ENCODE measurements around the gene PLSCR3. TPM values are rescaled to one million over a fixed set of nuclear protein-coding genes. Genes with fewer than 3 reads are reported as not detected.

The PLSCR3 gene
- total RNA-seq, 1 donor from 2014 or later = 23.1 TPM

DNA sequence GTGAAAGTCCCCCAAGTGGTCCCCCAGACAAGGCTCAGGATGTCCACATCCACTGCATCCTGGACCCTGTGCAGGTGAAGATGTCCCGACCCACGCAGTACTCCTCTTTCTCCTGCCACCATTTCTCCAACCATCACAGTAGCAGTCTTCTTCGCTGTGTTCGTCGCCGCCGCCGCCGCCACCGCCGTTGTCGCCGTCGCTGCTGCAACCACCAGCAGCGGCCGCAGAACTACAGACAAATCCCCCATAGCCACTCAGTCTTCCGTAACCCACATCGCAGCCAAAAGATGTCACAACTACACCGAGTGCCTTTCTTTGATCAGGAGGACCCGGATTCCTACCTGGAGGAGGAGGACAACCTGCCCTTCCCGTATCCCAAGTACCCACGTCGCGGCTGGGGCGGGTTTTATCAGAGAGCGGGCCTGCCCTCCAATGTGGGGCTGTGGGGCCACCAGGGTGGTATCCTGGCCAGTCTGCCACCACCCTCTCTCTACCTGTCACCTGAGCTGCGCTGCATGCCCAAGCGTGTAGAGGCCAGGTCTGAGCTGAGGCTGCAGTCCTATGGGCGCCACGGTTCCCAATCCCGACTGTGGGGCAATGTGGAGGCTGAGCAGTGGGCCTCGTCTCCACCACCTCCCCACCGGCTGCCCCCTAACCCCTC lies 32.0 kb upstream of the PLSCR3 start:
- no peak for ATAC-seq

DNA sequence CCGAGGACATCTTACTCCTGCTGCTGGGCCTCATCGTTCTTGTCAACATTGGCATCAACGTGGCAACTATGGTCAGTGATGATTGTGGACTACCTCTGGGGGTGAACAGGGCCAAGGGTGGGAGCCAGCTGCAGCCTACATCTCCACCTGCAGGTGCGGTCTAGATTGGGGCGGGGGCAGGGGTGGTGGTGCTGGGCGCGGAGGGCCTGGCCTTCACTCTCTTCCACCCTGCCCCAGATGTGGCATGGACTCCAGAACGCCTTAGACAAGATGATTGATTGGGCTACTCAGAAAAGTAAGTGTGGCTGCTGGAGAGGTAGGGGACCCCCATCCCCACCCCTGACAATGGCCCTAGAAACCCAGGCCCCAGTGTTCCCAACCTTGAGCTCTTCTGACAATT lies 31.4 kb upstream of the PLSCR3 start:
- ATAC-seq = no peak

DNA sequence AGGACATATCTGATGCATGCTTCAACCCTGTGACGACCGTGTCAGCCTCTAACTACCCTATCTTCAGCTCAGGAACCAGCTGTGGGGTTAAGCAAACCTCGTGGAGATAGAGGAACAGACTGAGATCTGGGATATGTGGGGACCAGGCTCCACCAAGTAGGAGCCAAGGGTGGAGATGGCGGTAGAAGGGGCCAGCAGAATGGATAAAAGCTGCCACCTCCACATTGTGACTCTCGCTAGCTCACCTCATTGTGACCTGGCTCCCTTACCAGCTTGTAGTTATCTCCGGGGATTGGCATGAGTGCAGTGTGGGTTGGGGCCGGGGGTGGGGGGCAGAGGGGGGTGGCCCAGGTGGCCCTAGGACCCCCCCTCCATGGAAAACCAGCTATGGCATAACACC lies 31.0 kb upstream of the PLSCR3 start, which contains the start of gene SPEM2:
Gene SPEM2, plus strand, starts transcription at position 301 of the 400 bp plus-strand sequence. Its CDS starts 73 bp downstream, at position 374.
- no peak for ATAC-seq

DNA sequence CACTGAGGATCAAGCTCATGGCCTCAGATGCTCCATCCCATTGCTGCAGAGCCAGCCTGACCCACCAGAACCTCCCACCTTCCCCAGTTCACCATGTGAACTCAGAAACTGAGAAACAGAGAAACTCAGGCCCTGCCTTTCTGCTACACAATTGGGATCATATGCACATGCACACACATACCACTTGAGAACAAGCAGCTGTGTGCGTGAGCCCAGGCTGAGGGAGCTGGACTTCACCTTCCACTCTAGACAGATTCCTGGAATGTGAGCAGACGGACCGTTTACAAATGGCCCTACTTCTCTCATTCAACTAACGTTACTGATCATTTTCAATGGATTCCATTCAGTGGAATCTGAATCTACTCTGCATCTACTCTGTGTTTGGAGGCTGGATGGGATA lies 29.4 kb upstream of the PLSCR3 start:
- no peak for ATAC-seq

DNA sequence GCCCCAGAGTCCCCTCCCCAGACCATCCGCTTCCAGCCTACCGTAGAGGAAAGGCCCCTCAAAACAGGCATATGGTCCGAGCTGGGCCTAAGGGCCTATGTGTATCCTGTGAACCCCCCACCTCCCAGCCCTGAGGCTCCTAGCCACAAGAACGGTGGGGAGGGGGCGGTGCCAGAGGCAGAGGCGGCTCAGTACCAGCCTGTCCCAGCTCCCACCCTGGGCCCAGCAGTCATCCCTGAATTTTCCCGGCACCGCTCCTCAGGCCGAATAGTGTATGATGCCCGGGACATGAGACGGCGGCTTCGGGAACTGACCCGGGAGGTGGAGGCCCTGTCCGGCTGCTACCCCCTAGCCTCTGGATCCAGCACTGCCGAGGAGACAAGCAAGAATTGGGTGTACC lies 26.9 kb upstream of the PLSCR3 start:
- ATAC-seq = no peak

DNA sequence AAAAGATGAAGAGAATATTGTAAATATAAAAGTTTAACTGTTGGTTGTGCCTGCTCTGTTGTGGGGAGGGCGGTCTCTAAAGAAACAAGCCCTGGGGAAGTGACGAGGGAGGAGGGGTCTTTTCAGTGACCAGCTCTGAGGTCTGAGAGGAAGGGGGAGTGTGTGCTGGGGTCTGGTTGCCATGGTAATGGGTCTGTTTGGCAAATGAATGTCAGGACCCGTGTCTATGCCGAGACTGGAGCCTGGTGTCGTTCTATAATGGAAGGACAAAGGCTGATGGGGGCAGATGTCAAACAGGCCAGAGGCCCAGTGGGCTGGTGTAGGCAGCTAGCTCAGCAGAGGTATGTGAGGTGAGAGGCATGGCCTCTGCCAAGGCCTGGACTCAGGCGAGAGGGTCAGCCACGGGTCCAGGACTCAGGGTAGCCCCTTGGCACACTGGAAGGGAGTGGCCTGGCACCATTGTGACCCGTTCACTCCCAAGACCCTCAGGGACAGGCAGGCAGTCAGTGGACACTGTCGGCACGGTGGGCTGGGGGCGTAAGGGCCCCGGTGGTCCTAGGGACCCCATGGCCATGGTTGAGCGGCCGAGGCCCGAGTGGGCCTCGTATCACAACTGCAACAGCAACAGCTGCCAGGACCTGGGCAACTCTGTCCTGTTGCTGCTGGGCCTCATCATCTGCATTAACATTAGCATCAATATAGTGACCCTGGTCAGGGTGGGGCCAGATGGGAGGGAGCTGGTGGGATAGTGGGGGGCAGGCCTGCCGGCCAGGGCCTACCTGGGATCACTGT lies 25.7 kb upstream of the PLSCR3 start, which contains the start of gene SPEM1:
Gene SPEM1, plus strand, starts transcription at position 506 of the 792 bp plus-strand sequence. Its CDS starts 61 bp downstream, at position 567.
- no peak for ATAC-seq

DNA sequence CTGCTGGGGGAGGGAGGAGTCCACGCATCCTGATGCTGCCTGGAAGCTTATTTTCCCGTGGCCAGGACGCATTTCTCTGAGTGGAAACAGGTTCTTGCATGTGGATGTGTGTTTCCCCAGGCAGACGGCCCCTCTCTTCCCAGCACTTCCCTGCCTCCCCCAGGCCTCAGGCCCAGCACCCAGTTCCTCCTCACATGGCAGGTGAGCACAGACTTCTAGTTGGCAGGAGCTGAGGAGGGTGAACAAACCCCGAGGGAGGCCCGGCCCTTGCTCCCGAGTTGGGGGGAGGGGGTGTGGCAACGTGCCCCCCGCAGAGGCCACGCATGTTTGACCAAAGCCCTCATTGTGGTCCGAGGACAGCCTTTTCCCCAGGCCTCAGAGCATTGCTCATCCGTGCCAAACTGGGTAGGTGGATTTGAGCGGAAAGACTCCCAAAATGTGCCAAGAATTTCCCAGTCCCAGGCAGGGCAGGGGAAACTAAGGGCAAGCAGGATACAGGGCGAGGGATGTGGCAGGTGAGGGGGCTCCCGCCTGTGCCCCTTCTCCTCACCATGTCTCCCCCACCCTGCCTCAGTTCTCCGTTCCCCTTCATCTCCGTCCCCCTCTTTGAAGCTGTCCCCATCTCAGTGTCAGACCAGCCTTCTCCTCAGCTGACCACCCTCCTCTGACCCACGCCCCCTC lies 24.3 kb upstream of the PLSCR3 start:
- no peak for ATAC-seq

DNA sequence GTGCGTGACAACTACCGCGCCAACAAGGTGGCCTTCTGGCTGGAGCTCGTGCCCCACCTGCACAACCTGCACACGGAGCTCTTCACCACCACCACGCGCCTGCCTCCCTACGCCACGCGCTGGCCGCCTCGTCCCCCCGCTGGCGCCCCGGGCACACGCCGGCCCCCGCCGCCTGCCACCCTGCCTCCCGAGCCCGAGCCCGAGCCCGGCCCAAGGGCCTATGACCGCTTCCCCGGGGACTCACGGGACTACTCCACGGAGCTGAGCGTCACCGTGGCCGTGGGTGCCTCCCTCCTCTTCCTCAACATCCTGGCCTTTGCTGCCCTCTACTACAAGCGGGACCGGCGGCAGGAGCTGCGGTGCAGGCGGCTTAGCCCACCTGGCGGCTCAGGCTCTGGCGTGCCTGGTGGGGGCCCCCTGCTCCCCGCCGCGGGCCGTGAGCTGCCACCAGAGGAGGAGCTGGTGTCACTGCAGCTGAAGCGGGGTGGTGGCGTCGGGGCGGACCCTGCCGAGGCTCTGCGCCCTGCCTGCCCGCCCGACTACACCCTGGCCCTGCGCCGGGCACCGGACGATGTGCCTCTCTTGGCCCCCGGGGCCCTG lies 22.8 kb upstream of the PLSCR3 start:
- ATAC-seq = no peak

DNA sequence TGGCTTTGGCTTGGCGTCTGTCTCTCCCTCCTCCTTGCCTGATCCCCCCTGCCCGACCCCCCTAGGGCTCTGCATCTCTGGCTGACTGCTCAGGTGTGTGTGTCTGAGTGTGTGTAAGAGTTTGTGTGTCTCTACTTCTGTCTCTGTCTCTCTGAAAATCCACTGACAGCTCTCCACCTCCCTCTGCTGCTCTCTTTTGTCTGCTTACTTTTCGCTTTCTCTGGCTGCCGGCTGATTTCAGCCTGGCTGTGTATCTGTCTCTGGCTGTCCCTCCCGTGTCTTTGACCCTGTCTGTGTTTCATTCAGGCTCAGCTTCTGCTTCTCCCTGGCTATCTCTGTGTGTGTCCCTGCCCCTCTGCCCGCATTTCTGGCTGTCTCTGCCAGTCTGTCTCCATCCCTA lies 22.0 kb upstream of the PLSCR3 start:
- ATAC-seq = no peak

DNA sequence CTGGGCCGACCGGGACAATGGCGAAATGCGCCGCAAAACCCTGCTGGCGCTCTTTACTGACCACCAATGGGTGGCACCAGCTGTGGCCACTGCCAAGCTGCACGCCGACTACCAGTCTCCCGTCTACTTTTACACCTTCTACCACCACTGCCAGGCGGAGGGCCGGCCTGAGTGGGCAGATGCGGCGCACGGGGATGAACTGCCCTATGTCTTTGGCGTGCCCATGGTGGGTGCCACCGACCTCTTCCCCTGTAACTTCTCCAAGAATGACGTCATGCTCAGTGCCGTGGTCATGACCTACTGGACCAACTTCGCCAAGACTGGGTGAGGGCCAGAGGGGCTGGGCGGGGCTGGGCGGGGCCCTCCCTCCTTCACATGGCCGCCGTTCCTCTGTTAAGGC lies 21.5 kb upstream of the PLSCR3 start:
- no peak for ATAC-seq

DNA sequence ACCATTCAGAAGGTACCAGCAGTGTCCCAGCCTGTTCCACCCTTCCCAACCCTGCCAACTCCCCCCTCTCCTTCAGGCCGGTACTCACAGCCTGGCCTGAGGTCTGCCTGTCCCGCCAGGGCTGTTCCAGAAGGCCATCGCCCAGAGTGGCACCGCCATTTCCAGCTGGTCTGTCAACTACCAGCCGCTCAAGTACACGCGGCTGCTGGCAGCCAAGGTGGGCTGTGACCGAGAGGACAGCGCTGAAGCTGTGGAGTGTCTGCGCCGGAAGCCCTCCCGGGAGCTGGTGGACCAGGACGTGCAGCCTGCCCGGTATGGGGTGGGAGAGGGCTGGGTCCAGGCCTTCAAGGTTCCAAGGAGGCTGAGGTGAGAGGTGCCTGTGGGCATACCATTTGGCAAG lies 20.5 kb upstream of the PLSCR3 start:
- no peak for ATAC-seq

DNA sequence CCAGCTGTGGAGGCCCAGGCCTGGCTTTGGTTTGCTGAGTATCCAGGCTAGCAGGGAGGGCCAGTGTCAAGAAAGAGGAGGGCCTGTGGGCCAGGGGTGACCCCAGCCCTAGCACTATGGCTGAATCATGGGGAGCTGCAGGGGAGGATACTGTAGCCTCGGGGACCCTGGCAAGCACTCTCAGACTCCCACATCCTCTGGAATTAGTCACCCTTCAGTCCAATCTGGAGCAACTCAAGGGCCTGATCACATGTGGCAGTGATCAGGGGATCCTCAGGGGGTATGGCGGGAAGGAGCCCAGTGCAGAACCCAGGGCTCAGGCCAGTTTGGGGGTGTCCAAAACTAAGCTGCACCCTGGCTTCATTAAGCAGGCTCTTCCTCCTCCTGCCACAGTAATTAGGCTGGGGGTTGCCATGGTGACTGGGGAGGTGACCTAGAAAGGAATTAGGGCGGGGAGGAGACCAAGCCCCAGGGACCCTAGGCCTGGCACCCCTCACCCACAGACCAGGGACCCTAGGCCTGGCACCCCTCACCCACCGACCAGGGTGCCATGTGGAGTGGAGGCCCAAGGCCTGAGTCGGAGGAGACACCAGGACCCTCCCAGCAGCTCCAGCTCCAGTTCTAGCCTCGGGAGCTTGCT lies 19.1 kb upstream of the PLSCR3 start:
- no peak for ATAC-seq

DNA sequence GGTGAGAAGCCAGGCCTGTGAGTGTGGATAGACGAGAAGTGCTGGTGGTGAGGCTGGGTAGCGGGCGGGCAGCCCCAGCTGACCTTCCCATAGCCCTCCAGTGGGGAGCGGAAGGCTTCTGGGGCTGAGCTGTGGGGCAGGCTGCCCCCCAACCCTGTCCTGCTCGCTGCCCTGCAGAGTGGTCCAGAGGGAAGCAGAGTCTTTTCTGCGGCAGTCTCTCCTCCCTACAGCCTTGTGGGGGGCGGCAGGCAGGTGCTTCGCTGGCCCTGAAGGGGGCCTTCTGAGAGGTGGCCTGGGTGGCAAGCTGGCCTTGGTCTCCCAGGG lies 17.1 kb upstream of the PLSCR3 start:
- no peak for ATAC-seq

DNA sequence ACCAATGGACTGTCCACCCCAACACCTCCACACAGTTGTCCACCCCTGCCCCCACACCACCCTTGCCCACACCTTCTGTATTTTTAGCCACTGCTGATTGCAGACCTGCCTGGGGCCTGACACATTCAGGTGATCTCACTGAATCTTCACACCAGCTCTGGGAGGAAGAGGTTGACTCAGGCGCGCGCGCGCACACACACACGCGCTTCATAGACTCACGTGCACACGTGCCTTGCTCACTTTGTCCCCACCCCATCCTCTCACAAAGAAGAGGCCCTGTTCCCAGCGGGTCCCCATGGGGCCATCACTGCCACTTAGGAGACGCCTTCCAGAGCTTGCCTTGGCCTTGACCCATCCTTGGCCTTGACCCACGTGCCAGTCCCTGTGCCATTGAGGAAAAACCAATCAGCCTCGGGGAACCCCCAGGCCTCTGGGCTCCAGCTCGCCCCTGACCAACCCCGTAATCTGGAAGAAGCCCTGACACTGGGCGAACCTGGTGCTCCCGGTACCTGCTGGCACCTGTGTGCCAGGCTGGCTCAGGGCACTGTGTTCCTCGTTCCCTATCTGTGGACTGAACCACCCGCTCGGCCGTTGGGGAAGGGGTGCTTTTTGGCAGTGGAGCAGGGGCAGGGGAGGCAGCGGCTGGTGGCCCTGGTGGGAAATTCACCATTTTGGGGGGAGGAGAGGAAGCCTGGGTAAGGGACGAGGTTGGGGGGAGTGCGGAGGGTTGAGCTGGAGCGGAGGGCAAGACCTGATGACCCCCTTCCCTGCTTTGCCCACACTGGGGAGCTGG lies 16.5 kb upstream of the PLSCR3 start:
- no peak for ATAC-seq

DNA sequence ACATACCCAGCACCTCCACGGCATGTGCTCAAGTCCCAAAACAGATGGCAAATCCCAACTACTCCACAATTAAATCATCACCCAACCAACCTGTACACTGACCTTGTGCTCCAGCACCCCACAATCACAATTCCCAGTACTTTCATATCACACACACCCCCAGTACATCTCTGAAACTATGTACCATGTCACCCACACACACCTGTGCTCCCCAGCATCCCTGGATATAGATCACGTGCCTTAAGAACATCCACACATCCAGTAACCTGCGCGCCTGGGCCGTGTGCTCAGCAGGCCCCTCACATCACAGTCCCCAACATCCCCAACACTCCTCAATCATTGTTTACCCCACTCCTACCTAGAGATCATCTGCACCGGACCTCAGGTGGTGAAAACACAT lies 15.4 kb upstream of the PLSCR3 start:
- no peak for ATAC-seq

DNA sequence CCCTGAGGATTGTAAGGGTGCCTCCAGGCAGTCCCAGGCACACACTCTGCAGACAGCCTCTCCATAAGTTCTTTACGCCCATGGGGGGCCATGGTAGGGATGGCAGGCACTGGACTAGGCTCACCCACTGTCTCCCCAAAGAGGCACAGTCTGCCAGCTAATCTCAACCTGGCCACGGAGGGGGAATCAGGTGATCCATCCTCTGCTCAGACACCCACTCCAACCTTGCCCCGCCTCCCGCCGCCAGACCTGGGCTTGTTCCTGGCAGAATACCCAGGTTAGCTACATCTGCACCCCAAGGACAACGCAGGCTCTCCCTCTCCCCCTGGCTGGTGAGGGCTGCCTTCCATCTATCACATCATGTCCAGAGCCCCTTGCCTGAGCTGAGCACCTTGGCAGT lies 14.5 kb upstream of the PLSCR3 start:
- ATAC-seq = no peak

DNA sequence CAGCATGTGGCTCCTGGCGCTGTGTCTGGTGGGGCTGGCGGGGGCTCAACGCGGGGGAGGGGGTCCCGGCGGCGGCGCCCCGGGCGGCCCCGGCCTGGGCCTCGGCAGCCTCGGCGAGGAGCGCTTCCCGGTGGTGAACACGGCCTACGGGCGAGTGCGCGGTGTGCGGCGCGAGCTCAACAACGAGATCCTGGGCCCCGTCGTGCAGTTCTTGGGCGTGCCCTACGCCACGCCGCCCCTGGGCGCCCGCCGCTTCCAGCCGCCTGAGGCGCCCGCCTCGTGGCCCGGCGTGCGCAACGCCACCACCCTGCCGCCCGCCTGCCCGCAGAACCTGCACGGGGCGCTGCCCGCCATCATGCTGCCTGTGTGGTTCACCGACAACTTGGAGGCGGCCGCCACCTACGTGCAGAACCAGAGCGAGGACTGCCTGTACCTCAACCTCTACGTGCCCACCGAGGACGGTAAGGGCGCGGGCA lies 14.0 kb upstream of the PLSCR3 start:
- no peak for ATAC-seq

DNA sequence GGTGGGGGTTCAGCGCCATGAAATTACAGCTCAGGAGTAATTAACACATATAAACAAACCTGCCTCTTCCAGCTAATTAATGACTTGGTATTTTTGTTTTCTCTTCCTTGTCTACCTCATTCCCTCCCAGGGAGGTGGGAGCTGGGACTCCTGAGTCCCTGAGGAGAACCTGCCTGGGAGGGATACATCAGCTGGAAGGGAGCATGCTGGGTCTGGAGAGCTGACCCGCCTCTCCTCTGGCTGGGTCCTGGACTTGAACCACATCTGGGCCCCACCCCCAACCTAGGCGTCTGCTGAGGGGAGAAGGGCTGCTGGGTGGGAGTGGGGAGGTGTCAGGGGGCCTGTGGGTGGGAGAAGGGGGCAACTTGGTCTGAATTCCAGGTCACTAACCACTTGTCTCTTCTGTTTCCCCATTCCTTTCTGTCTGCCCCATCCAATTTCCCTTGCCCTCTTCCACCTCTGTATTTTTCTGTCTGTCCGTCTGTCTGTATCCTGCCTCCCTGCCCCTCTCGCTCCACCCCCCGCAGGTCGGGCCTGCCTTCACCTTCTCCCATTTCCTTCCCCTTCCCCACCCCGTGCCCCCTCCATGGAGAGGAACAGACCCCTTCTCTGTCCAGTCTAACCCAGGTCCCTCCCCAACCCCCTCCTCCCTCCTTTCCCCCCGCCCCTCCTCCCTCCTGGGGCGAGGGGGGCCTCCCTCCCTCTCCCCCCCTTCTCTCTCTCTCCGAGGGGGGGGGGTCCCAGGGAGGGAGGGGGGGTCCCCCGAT lies 13.3 kb upstream of the PLSCR3 start, which contains the start of gene NLGN2:
Gene NLGN2, plus strand, starts transcription at position 361 of the 767 bp plus-strand sequence. CDS start 411 bp downstream, outside the sequence.
- no peak for ATAC-seq

DNA sequence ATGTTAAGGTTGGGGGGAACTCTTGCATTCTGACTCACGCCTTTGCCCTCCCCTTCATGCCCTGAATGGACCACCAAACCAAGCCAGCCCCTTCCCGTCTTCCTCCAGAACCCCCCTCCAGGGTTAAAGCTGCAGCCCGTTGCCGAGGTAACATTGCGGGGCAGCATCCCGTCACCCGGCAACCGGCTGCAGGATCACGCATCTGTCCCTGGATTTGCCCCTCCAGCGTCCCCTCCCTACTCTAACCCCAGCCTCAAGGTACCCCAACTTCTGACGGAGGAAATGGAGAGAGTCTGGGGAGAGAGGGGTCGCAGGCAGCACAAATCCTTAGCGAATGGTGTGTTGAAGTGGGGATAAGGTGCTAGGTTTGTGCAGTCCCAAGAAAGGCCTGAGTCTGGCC lies 12.8 kb upstream of the PLSCR3 start:
- ATAC-seq = no peak

DNA sequence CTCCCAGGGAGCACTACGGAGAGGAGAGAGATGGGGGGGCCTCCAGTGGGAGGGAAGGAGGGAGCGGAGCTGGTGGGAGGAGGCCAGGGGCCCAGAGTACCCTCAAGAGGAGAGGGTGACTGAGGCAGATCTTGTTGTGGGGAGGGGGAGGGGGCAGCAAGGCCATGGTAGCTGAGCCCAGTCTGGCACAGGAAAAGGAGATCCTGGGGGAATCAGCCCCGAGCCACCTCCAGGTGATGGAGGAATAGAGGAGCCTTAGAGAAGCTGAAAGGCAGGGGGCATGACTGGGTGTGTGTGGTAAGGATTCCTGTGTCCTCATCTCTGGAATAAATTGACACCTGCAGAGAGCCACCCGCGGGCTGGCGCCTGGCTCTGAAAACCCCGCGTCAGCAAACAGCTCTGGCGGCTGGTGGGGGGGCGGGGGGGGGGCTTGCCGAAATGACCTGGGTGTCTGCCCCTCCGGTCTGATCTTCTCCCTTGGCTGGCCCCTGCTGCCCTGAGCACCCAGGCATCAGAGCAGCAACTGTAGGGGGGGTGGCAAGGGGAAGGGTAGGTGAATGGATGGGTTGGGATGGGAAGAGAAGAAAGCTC lies 12.0 kb upstream of the PLSCR3 start:
- no peak for ATAC-seq

Data from esophagus mucosa (tissue), 1 donor.